OCI-LY1 (cell line): ENCODE measurements around the gene HTR2C.

ENCODE experiments used
- H2AFZ ChIP-seq: fragments of 200-600 bp; sonication (generic), shearing (Covaris generic); 2 replicates; pipeline ENCODE4 v1.6.0; 2014; ENCODE audit warnings: antibody characterized with exemption, mild to moderate bottlenecking, low read length
- H3F3A ChIP-seq: fragments of 200-600 bp; sonication (generic), shearing (Covaris generic); 2 replicates; pipeline ENCODE4 v1.6.0; 2014; ENCODE audit warnings: mild to moderate bottlenecking, antibody characterized with exemption, low read length, moderate library complexity; ENCODE audit not compliant: insufficient read depth
- H3K27ac ChIP-seq: fragments of 200-600 bp; sonication (generic); 2 replicates; pipeline ENCODE4 v1.5.1; 2014; ENCODE audit warnings: low read length, mixed run types, mild to moderate bottlenecking, low read depth; ENCODE audit not compliant: poor library complexity, severe bottlenecking
- H3K27me3 ChIP-seq: fragments of 200-600 bp; sonication (generic); 2 replicates; pipeline ENCODE4 v1.6.0; 2014; ENCODE audit warnings: antibody characterized with exemption, mild to moderate bottlenecking, low read length, moderate library complexity; ENCODE audit not compliant: insufficient read depth
- H3K36me3 ChIP-seq: fragments of 200-600 bp; sonication (generic); 2 replicates; pipeline ENCODE4 v1.6.1; 2014; ENCODE audit warnings: mild to moderate bottlenecking, antibody characterized with exemption, low read length, moderate library complexity, mixed read lengths; ENCODE audit not compliant: insufficient read depth
- H3K4me1 ChIP-seq: fragments of 200-600 bp; sonication (generic); 2 replicates; pipeline ENCODE4 v1.5.1; 2014; ENCODE audit warnings: mild to moderate bottlenecking, low read length, moderate library complexity; ENCODE audit not compliant: insufficient read depth, severe bottlenecking
- H3K4me2 ChIP-seq: fragments of 200-600 bp; sonication (generic), shearing (Covaris generic); 2 replicates; pipeline ENCODE4 v1.6.1; 2014; ENCODE audit warnings: low read length
- H3K4me3 ChIP-seq: fragments of 200-600 bp; sonication (generic); 2 replicates; pipeline ENCODE4 v1.5.1; 2014; ENCODE audit warnings: low read length, low read depth, mild to moderate bottlenecking, mixed read lengths; ENCODE audit not compliant: poor library complexity, severe bottlenecking
- H3K79me2 ChIP-seq: fragments of 200-600 bp; shearing (Covaris generic); 2 replicates; pipeline ENCODE4 v1.6.1; 2016; ENCODE audit warnings: mixed run types, low read length, mixed read lengths; ENCODE audit not compliant: insufficient read depth
- H3K9ac ChIP-seq: fragments of 200-600 bp; sonication (generic), shearing (Covaris generic); 2 replicates; pipeline ENCODE4 v1.6.1; 2014; ENCODE audit warnings: mild to moderate bottlenecking, low read length, mixed read lengths
- H3K9me2 ChIP-seq: fragments of 200-600 bp; sonication (generic), shearing (Covaris generic); 2 replicates; pipeline ENCODE4 v1.6.1; 2014; ENCODE audit warnings: low read depth, mild to moderate bottlenecking, low read length, mixed read lengths
- H3K9me3 ChIP-seq: fragments of 200-600 bp; shearing (Covaris generic); 2 replicates; pipeline ENCODE4 v1.6.1; 2014; ENCODE audit warnings: low read length, mixed read lengths
- H4K20me1 ChIP-seq: fragments of 200-600 bp; sonication (generic), shearing (Covaris generic); 2 replicates; pipeline ENCODE4 v1.6.0; 2016; ENCODE audit warnings: mild to moderate bottlenecking, low read length; ENCODE audit not compliant: insufficient read depth
- EZH2 ChIP-seq: fragments of 200-600 bp; sonication (generic), shearing (Covaris generic); IDR thresholded peaks from 2 replicates; pipeline ENCODE4 v1.8.0; 2017; ENCODE audit warnings: borderline replicate concordance, mixed run types, mild to moderate bottlenecking, antibody characterized with exemption, low read length, moderate library complexity, mixed read lengths
- TF ChIP-seq, protein P1 (sequence below): fragments of 200-600 bp; sonication (generic), shearing (Covaris generic); IDR thresholded peaks from 2 replicates; pipeline ENCODE4 v1.5.1; 2017; ENCODE audit warnings: mild to moderate bottlenecking, antibody characterized with exemption, low read length, moderate library complexity, mixed read lengths

HTR2C gene

DNA sequence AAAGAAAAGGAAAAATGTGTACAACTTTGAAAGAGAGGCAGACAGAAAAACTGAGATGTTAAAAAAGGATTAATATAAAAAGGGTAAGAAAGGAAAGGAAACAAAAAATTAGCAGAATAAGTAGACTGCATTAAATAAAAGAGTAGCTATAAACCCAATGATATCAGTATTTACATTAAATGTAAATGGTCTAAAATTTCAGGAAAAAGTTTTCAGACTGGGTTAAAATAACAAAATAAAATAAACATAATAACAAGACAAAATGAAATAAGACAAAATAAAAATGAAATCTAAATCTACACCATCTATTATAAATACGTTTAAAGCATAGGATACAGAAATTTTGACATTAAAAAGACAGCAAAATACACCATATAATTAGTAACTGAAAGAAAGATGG is 199.0 kb downstream of the HTR2C start:
- H3K9ac ChIP-seq = no peak overlapping the region
- no peaks in the 10 kb centered on the region for H3K27me3 ChIP-seq
- no peak overlapping the region for H3K27ac ChIP-seq
- no peak overlapping the region for H3K4me2 ChIP-seq
- H3F3A ChIP-seq = no peaks in the 10 kb centered on the region
- TF ChIP-seq, protein P1, sequence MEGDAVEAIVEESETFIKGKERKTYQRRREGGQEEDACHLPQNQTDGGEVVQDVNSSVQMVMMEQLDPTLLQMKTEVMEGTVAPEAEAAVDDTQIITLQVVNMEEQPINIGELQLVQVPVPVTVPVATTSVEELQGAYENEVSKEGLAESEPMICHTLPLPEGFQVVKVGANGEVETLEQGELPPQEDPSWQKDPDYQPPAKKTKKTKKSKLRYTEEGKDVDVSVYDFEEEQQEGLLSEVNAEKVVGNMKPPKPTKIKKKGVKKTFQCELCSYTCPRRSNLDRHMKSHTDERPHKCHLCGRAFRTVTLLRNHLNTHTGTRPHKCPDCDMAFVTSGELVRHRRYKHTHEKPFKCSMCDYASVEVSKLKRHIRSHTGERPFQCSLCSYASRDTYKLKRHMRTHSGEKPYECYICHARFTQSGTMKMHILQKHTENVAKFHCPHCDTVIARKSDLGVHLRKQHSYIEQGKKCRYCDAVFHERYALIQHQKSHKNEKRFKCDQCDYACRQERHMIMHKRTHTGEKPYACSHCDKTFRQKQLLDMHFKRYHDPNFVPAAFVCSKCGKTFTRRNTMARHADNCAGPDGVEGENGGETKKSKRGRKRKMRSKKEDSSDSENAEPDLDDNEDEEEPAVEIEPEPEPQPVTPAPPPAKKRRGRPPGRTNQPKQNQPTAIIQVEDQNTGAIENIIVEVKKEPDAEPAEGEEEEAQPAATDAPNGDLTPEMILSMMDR = no peak
- no peak for TF ChIP-seq EZH2
- H3K9me3 ChIP-seq = no peaks in the 10 kb centered on the region
- H3K4me3 ChIP-seq = no peak overlapping the region
- no peaks in the 10 kb centered on the region for H3K9me2 ChIP-seq
- H2AFZ ChIP-seq = no peak overlapping the region
- no peaks in the 10 kb centered on the region for H3K4me1 ChIP-seq
- H3K36me3 ChIP-seq = no peaks in the 10 kb centered on the region
- no peaks in the 10 kb centered on the region for H4K20me1 ChIP-seq
- H3K79me2 ChIP-seq = no peaks in the 10 kb centered on the region

DNA sequence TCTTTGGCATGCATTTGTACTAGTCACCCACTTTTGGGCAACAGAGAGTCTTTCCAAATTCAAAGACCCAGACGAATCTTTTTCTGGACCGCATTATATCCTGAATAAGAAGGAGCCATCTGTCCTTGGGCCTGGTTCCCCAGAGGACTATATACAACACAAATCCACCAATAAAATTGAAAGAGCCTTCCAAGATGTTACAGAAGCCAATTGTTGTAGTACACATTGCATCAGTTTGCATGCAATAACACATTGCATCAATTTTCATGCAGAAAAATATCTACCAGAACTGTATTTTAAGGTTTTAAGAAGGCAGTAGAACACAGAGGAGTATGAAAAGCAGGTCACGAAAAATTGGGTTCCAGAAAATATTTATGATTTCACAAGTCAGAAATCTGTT is 203.2 kb downstream of the HTR2C start:
- no peak overlapping the region for H3K9ac ChIP-seq

DNA sequence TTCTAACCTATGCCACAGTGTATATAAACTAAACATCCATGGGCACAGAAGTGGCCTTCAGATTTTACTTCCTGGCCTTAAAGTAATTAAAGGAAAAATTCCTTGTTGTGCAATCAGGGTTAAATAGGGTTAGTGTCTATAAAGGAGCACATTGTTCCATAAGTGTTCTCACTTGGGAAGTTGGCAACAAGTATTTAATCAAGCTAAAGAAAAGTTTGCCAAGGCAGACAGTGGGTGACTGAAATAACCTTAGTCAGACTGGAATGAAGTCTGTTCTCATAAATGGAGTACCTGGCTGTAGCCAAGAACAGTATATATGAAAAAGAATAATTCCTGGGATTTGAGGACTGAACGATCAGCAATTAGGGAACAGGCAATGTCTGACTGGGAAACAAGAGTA is 213.6 kb downstream of the HTR2C start:
- no peaks in the 10 kb centered on the region for H3K9me2 ChIP-seq
- H4K20me1 ChIP-seq = no peaks in the 10 kb centered on the region
- H3K27me3 ChIP-seq = no peaks in the 10 kb centered on the region
- no peak overlapping the region for H3K27ac ChIP-seq
- H3K79me2 ChIP-seq = no peaks in the 10 kb centered on the region
- no peak overlapping the region for H2AFZ ChIP-seq
- H3K9me3 ChIP-seq = no peaks in the 10 kb centered on the region
- H3K4me3 ChIP-seq = no peak overlapping the region
- no peaks in the 10 kb centered on the region for H3F3A ChIP-seq
- no peaks in the 10 kb centered on the region for H3K36me3 ChIP-seq
- H3K4me1 ChIP-seq = no peaks in the 10 kb centered on the region
- H3K9ac ChIP-seq = no peak overlapping the region
- no peak overlapping the region for H3K4me2 ChIP-seq
- TF ChIP-seq, protein P1 = no peak
- TF ChIP-seq EZH2 = no peak

More for the DNA sequence above, 203.2 kb downstream of the HTR2C start:
- H3K36me3 ChIP-seq = no peaks in the 10 kb centered on the region
- H3K4me3 ChIP-seq = no peak overlapping the region
- no peaks in the 10 kb centered on the region for H4K20me1 ChIP-seq
- no peaks in the 10 kb centered on the region for H3K9me3 ChIP-seq
- H3F3A ChIP-seq = no peaks in the 10 kb centered on the region
- H2AFZ ChIP-seq = no peak overlapping the region
- no peaks in the 10 kb centered on the region for H3K4me1 ChIP-seq
- H3K27me3 ChIP-seq = no peaks in the 10 kb centered on the region
- no peaks in the 10 kb centered on the region for H3K9me2 ChIP-seq
- no peak overlapping the region for H3K27ac ChIP-seq
- H3K4me2 ChIP-seq = no peak overlapping the region
- no peaks in the 10 kb centered on the region for H3K79me2 ChIP-seq
- TF ChIP-seq EZH2 = no peak
- TF ChIP-seq, protein P1 = no peak
